HL-60 (cell line): ENCODE measurements around the gene KATNAL1.
"Not testable (repeated sequence)": the region's sequence is repeated elsewhere in the genome, so short reads cannot be mapped to it uniquely, and the experiment has no call there.

Source experiments
- DNase-seq, 2 experiments: peaks; one replicate each; pipeline ENCODE4 v3.0.0-alpha.2; 2010 to 2020; ENCODE audit warnings: low read depth in 1 of 2, low spot score in 1 of 2
- H3K27ac ChIP-seq: fragments of 250-450 bp; sonication (Bioruptor Pico); replicated peaks from 2 replicates; pipeline ENCODE4 v1.5.1; 2020; ENCODE audit warnings: mild to moderate bottlenecking, moderate library complexity
- H3K27me3 ChIP-seq: fragments of 250-450 bp; sonication (Bioruptor Pico); 2 replicates; pipeline ENCODE4 v1.5.1; 2021; ENCODE audit warnings: mild to moderate bottlenecking, moderate library complexity; ENCODE audit not compliant: insufficient read depth, poor library complexity, severe bottlenecking
- H3K4me3 ChIP-seq: replicated peaks from 2 replicates; pipeline ENCODE4 v1.5.1; 2011; ENCODE audit warnings: mild to moderate bottlenecking, control low read depth, low read length; ENCODE audit not compliant: insufficient read depth
- CTCF ChIP-seq: IDR thresholded peaks from one replicate; pipeline ENCODE4 v1.5.1; 2011; ENCODE audit warnings: low read length, control low read depth, inconsistent platforms; ENCODE audit not compliant: insufficient read depth
- GABPA ChIP-seq: IDR thresholded peaks from 2 replicates; pipeline ENCODE4 v1.6.1; 2012; ENCODE audit warnings: low read depth
- POLR2AphosphoS5 ChIP-seq: IDR thresholded peaks from 2 replicates; pipeline ENCODE4 v1.6.1; 2012; ENCODE audit warnings: low read depth
- REST ChIP-seq: IDR thresholded peaks from 2 replicates; pipeline ENCODE4 v1.6.1; 2012; ENCODE audit warnings: low read depth; ENCODE audit not compliant: insufficient replicate concordance
- SPI1 ChIP-seq: IDR thresholded peaks from 2 replicates; pipeline ENCODE4 v1.6.1; 2012; ENCODE audit warnings: low read depth, mild to moderate bottlenecking, borderline replicate concordance

KATNAL1 gene

GRCh38 chr13:30175166-30175565 is 132.2 kb downstream of the KATNAL1 start:
- no peaks in the 10 kb centered on the region for H3K27me3 ChIP-seq
- H3K4me3 ChIP-seq, result no peak overlapping the region
- TF ChIP-seq SPI1 (no peak), GABPA (no peak), REST (no peak), POLR2AphosphoS5 (no peak), CTCF (no peak)

GRCh38 chr13:30174250-30174649 is 133.1 kb downstream of the KATNAL1 start:
- H3K4me3 ChIP-seq, H3K27me3 ChIP-seq, H3K27ac ChIP-seq: not testable (repeated sequence)
- TF ChIP-seq SPI1, result peak; percentile 82
- peak in 1 of 2 experiments; percentile 45 for DNase-seq

More at GRCh38 chr13:30175166-30175565, 132.2 kb downstream of the KATNAL1 start:
- no peak overlapping the region for H3K27ac ChIP-seq
- no peak for DNase-seq

- no peak for DNase-seq
- TF ChIP-seq CTCF (no peak), POLR2AphosphoS5 (no peak), REST (no peak), GABPA (no peak), SPI1 (no peak)
- Histone ChIP-seq H3K27me3 (no peaks in the 10 kb centered on the region), H3K4me3 (no peak overlapping the region), H3K27ac (no peak overlapping the region)
These were observed 134.1 kb downstream of the KATNAL1 start for GRCh38 chr13:30173303-30173610.

- Histone ChIP-seq H3K27me3 (no peaks in the 10 kb centered on the region), H3K4me3 (no peak overlapping the region), H3K27ac (no peak overlapping the region)
- TF ChIP-seq CTCF (no peak), GABPA (no peak), SPI1 (no peak), POLR2AphosphoS5 (no peak), REST (no peak)
- DNase-seq, result peak; percentile 25 to 61
These were observed 134.6 kb downstream of the KATNAL1 start for GRCh38 chr13:30172593-30173302.
